GM10266 (cell line): ENCODE data around the gene BMPER.

Experiments
- DNase-seq: peaks from one replicate; pipeline ENCODE4 v3.0.0; 2012; ENCODE audit errors: extremely low spot score
- CTCF ChIP-seq: IDR thresholded peaks from 2 replicates; pipeline ENCODE4 v1.5.1; 2012; ENCODE audit warnings: mild to moderate bottlenecking, low read depth; ENCODE audit not compliant: control insufficient read depth, insufficient read depth; ENCODE audit errors: missing control alignments

The BMPER gene

GRCh38 chr7:33936503-33936902, 31.2 kb downstream of the BMPER start:
- DNase-seq = no peak
- no peak for TF ChIP-seq CTCF

- DNase-seq = no peak
- no peak for TF ChIP-seq CTCF
Measured at GRCh38 chr7:33937871-33938270, 32.5 kb downstream of the BMPER start.

GRCh38 chr7:33939121-33939520, 33.8 kb downstream of the BMPER start:
- no peak for DNase-seq
- TF ChIP-seq CTCF = no peak

GRCh38 chr7:33940503-33940902, 35.2 kb downstream of the BMPER start:
- no peak for DNase-seq
- TF ChIP-seq CTCF = no peak

- no peak for TF ChIP-seq CTCF
- DNase-seq = no peak
Measured at GRCh38 chr7:33941418-33941817, 36.1 kb downstream of the BMPER start.

GRCh38 chr7:33946094-33946699, 40.9 kb downstream of the BMPER start:
- TF ChIP-seq CTCF = no peak
- DNase-seq = no peak

- TF ChIP-seq CTCF = no peak
- DNase-seq = no peak
Measured at GRCh38 chr7:33950047-33950714, 44.8 kb downstream of the BMPER start.
